Measurements from ENCODE around the gene SUN1. TPM values are rescaled to one million over a fixed set of nuclear protein-coding genes. Genes with fewer than 3 reads are reported as not detected.

SUN1 gene
- polyA plus RNA-seq, 1 of the 3 experiments (the other 2 are of a cell fraction): 369 TPM

GRCh38 chr7:897086-897485 lies 64.8 kb downstream of the SUN1 start:
- no peaks in the 10 kb centered on the region for H3K9me3 ChIP-seq
- H3K4me1 ChIP-seq (ENCODE audit: control insufficient read depth in 1 of 2, insufficient read depth in 2 of 2, low read depth in 1 of 2, low read length in 1 of 2): peaks cover 4 to 17% of the 10 kb centered on the region in 2 experiments; a peak in 2 of 4 replicates
- no peak overlapping the region for H3K4me2 ChIP-seq
- no peak overlapping the region for H3K27ac ChIP-seq (ENCODE audit: low read depth in 2 of 2, low read length in 1 of 2)
- H3K9ac ChIP-seq: no peak overlapping the region
- peaks cover 5% of the 10 kb centered on the region for H3F3A ChIP-seq (replicated peaks; ENCODE audit: insufficient read depth)
- no peak for TF ChIP-seq PBX3 (IDR thresholded peaks at IDR 0.05)
- TF ChIP-seq FOSL2 (IDR thresholded peaks at IDR 0.05; ENCODE audit: borderline replicate concordance, low read depth): no peak
- TF ChIP-seq TCF12 (IDR thresholded peaks at IDR 0.05): no peak
- TF ChIP-seq RCOR1 (IDR thresholded peaks at IDR 0.05; ENCODE audit: low read length): no peak
- TF ChIP-seq CHD2 (IDR thresholded peaks at IDR 0.05; ENCODE audit: low read length, partially characterized antibody): no peak
- no peak for TF ChIP-seq RXRA (IDR thresholded peaks at IDR 0.05; ENCODE audit: borderline replicate concordance, low read depth)
- DNase-seq: no peak
- H3K4me3 ChIP-seq (ENCODE audit: low read depth in 2 of 2, low read length in 1 of 2): no peak overlapping the region
- ChIA-PET CTCF (interaction anchor here (1.0 to 1.3 kb wide), 3 partner anchors 11 to 328 kb away, joined by 3 read pairs; no protein-coding TSS in a partner anchor), POLR2A (no interaction called here)
- H3K36me3 ChIP-seq (replicated peaks in 1 of 2; ENCODE audit: control insufficient read depth in 1 of 2, insufficient read depth in 2 of 2, low read length in 1 of 2): peaks cover 0 to 43% of the 10 kb centered on the region in 2 experiments
- H4K20me1 ChIP-seq (ENCODE audit: insufficient read depth): peaks cover 3% of the 10 kb centered on the region; the same call in 1 of the 2 replicates
- no peaks in the 10 kb centered on the region for H3K27me3 ChIP-seq (ENCODE audit: insufficient read depth)
- 85% methylated on average over 14 of the region's 14 CpGs for WGBS (ENCODE audit: low lambda C conversion rate)
- H3K79me2 ChIP-seq (ENCODE audit: insufficient read depth): no peaks in the 10 kb centered on the region
- H2AFZ ChIP-seq (ENCODE audit: low read depth): no peak overlapping the region
- no peaks in the 10 kb centered on the region for H3K9me2 ChIP-seq

GRCh38 chr7:897771-898376 lies 65.6 kb downstream of the SUN1 start:
- Histone ChIP-seq H3K9ac (no peak overlapping the region), H4K20me1 (ENCODE audit: insufficient read depth) (no peaks in the 10 kb centered on the region), H3K36me3 (replicated peaks in 1 of 2; ENCODE audit: control insufficient read depth in 1 of 2, insufficient read depth in 2 of 2, low read length in 1 of 2) (peaks cover 0 to 43% of the 10 kb centered on the region in 2 experiments), H3K4me1 (ENCODE audit: control insufficient read depth in 1 of 2, insufficient read depth in 2 of 2, low read depth in 1 of 2, low read length in 1 of 2) (peaks cover 4 to 17% of the 10 kb centered on the region in 2 experiments; a peak in 2 of 4 replicates), H3F3A (replicated peaks; ENCODE audit: insufficient read depth) (peaks cover 9% of the 10 kb centered on the region), H3K4me2 (no peak overlapping the region), H3K9me3 (no peaks in the 10 kb centered on the region), H3K4me3 (ENCODE audit: low read depth in 2 of 2, low read length in 1 of 2) (no peak overlapping the region), H3K27me3 (ENCODE audit: insufficient read depth) (no peaks in the 10 kb centered on the region), H2AFZ (ENCODE audit: low read depth) (no peak overlapping the region), H3K27ac (ENCODE audit: low read depth in 2 of 2, low read length in 1 of 2) (no peak overlapping the region), H3K79me2 (ENCODE audit: insufficient read depth) (no peaks in the 10 kb centered on the region), H3K9me2 (no peaks in the 10 kb centered on the region)
- ChIA-PET CTCF (interaction anchor here (0.9 to 1.0 kb wide), 4 partner anchors 10 to 575 kb away, joined by 3 to 4 read pairs (median 3); no protein-coding TSS in a partner anchor), POLR2A (interaction anchor here (0.7 kb wide), 1 partner anchor 12 kb away, joined by 3 read pairs; no protein-coding TSS in a partner anchor)
- 79% methylated on average over 17 of the region's 27 CpGs for WGBS (ENCODE audit: low lambda C conversion rate)
- TF ChIP-seq MXI1 (IDR thresholded peaks at IDR 0.05; ENCODE audit: low read depth, low read length) (peak; percentile 87), NFIC (IDR thresholded peaks at IDR 0.05; ENCODE audit: borderline replicate concordance) (peak; percentile 18; the same call in 1 of the 2 replicates), CHD2 (IDR thresholded peaks at IDR 0.05; ENCODE audit: low read length, partially characterized antibody) (no peak), REST (IDR thresholded peaks at IDR 0.05; ENCODE audit: low read depth, low read length) (no peak), YY1 (IDR thresholded peaks at IDR 0.05; ENCODE audit: low read depth) (no peak), FOXM1 (IDR thresholded peaks at IDR 0.05; ENCODE audit: low read depth) (no peak), EZH2phosphoT487 (IDR thresholded peaks at IDR 0.05; ENCODE audit: borderline replicate concordance, low read depth) (no peak), ZBTB33 (IDR thresholded peaks at IDR 0.05; ENCODE audit: borderline replicate concordance, low read depth) (no peak), RCOR1 (IDR thresholded peaks at IDR 0.05; ENCODE audit: low read length) (no peak), NRF1 (IDR thresholded peaks at IDR 0.05; ENCODE audit: low read depth, low read length) (no peak), GABPA (IDR thresholded peaks at IDR 0.05; ENCODE audit: low read depth) (no peak)
- DNase-seq: peak; percentile 85
